A673 (cell line): ENCODE measurements around the gene TGFB1I1. TPM values are rescaled to one million over a fixed set of nuclear protein-coding genes. Genes with fewer than 3 reads are reported as not detected.
"Not testable (repeated sequence)": the region's sequence is repeated elsewhere in the genome, so short reads cannot be mapped to it uniquely, and the experiment has no call there.

Experiments used
- BruUV-seq: library from RNA; stranded (reverse); fragments of 400-500 nt; replicated peaks from 2 replicates; lab custom pipeline; 2021; lab: Mats Ljungman, UMichigan
- CTCF ChIA-PET: fragments of 300-600 bp; sonication (Branson Sonifier 250); formaldehyde crosslinking; loops from one replicate; lab custom pipeline; 2022; ENCODE audit warnings: antibody characterized with exemption; lab: Charles Lee
- POLR2A ChIA-PET: fragments of 300-600 bp; sonication (Branson Sonifier 250); formaldehyde crosslinking; loops from one replicate; lab custom pipeline; 2022; ENCODE audit warnings: antibody characterized with exemption; ENCODE audit not compliant: low non-redundant PET; lab: Charles Lee
- DNase-seq: peaks from one replicate; pipeline ENCODE4 v3.0.0-alpha.2; 2015; ENCODE audit warnings: low spot score
- H3K27ac ChIP-seq: fragments of 200-600 bp; sonication (generic); 2 replicates; pipeline ENCODE4 v1.5.1; 2016; ENCODE audit warnings: mixed run types, low read depth, mild to moderate bottlenecking, mixed read lengths, antibody characterized with exemption, low read length; ENCODE audit not compliant: poor library complexity, severe bottlenecking
- H3K27me3 ChIP-seq: fragments of 200-600 bp; sonication (generic); replicated peaks from 2 replicates; pipeline ENCODE4 v1.6.1; 2017; ENCODE audit warnings: mixed run types, low read depth, mild to moderate bottlenecking, mixed read lengths, antibody characterized with exemption, low read length; ENCODE audit not compliant: insufficient read depth, poor library complexity
- H3K36me3 ChIP-seq: fragments of 200-600 bp; sonication (generic); 2 replicates; pipeline ENCODE4 v1.6.1; 2016; ENCODE audit warnings: mixed run types, mild to moderate bottlenecking, mixed read lengths, antibody characterized with exemption, low read length; ENCODE audit not compliant: insufficient read depth, poor library complexity, severe bottlenecking
- H3K4me1 ChIP-seq: fragments of 200-600 bp; sonication (generic); 2 replicates; pipeline ENCODE4 v1.6.1; 2017; ENCODE audit warnings: mixed run types, mild to moderate bottlenecking, mixed read lengths, antibody characterized with exemption, low read length; ENCODE audit not compliant: insufficient read depth, poor library complexity, severe bottlenecking
- H3K4me3 ChIP-seq: fragments of 200-600 bp; sonication (generic); 2 replicates; pipeline ENCODE4 v1.5.1; 2016; ENCODE audit warnings: low read depth, mixed run types, mild to moderate bottlenecking, mixed read lengths, low read length; ENCODE audit not compliant: poor library complexity, severe bottlenecking
- H3K9me3 ChIP-seq: fragments of 200-600 bp; sonication (generic); 2 replicates; pipeline ENCODE4 v1.6.1; 2016; ENCODE audit warnings: mixed run types, low read depth, mild to moderate bottlenecking, mixed read lengths, antibody characterized with exemption, low read length; ENCODE audit not compliant: poor library complexity, severe bottlenecking
- EZH2 ChIP-seq: fragments of 200-600 bp; sonication (generic); IDR thresholded peaks from 2 replicates; pipeline ENCODE4 v1.6.1; 2017; ENCODE audit warnings: borderline replicate concordance, low read depth, mild to moderate bottlenecking, mixed read lengths, antibody characterized with exemption, low read length; ENCODE audit not compliant: poor library complexity, severe bottlenecking
- intact Hi-C: fragments of 100-400 bp; cut with micrococcal nuclease; formaldehyde crosslinking; loops from one replicate; pipeline ENCODE4 v1.10.0; 2022; ENCODE audit not compliant: unreplicated experiment
- total RNA-seq: library from RNA; stranded (reverse); gene quantifications from 2 replicates; pipeline ENCODE4 v1.2.3, GENCODE V29; 2021
- TF ChIP-seq, protein P1 (sequence below): fragments of 300-800, 200-600 bp; sonication (generic); conservative IDR thresholded peaks from 2 replicates; pipeline ENCODE4 v1.5.1; 2017; ENCODE audit warnings: low read depth, mild to moderate bottlenecking, antibody characterized with exemption, low read length, moderate library complexity, mixed read lengths

Gene TGFB1I1
- total RNA-seq, 1 experiment from 2014 or later, result 3.3 TPM

DNA sequence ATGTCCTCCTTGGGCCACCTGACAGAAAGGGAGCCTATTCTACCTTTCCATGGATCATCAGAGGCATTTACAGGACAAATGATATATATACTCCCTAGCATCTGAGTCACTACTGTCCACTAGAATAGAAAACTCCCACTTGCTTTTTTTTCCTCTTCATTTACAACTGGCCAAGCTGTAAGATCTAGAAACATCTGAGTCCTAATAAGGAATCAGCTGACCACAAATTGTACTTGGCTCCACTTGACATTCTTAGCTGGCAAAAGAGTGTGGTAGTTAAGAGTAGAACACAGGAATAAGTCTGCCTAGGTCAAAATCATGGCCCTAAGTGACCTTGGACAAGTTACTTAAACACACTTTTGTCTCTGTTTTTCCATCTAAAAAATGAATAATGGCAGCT, 31.0 kb downstream of the TGFB1I1 start:
- H3K9me3 ChIP-seq, result no peaks in the 10 kb centered on the region
- no peak overlapping the region for H3K27ac ChIP-seq
- TF ChIP-seq, protein P1, sequence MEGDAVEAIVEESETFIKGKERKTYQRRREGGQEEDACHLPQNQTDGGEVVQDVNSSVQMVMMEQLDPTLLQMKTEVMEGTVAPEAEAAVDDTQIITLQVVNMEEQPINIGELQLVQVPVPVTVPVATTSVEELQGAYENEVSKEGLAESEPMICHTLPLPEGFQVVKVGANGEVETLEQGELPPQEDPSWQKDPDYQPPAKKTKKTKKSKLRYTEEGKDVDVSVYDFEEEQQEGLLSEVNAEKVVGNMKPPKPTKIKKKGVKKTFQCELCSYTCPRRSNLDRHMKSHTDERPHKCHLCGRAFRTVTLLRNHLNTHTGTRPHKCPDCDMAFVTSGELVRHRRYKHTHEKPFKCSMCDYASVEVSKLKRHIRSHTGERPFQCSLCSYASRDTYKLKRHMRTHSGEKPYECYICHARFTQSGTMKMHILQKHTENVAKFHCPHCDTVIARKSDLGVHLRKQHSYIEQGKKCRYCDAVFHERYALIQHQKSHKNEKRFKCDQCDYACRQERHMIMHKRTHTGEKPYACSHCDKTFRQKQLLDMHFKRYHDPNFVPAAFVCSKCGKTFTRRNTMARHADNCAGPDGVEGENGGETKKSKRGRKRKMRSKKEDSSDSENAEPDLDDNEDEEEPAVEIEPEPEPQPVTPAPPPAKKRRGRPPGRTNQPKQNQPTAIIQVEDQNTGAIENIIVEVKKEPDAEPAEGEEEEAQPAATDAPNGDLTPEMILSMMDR, result no peak
- no peak for TF ChIP-seq EZH2
- peaks cover 19% of the 10 kb centered on the region for H3K36me3 ChIP-seq
- peaks cover 8% of the 10 kb centered on the region for H3K4me1 ChIP-seq
- CTCF ChIA-PET, result no interaction called here
- BruUV-seq, result no TSS peak
- POLR2A ChIA-PET, result no interaction called here
- no peaks in the 10 kb centered on the region for H3K27me3 ChIP-seq
- no peak for DNase-seq
- no peak overlapping the region for H3K4me3 ChIP-seq
- intact Hi-C loops, result no loop called here

DNA sequence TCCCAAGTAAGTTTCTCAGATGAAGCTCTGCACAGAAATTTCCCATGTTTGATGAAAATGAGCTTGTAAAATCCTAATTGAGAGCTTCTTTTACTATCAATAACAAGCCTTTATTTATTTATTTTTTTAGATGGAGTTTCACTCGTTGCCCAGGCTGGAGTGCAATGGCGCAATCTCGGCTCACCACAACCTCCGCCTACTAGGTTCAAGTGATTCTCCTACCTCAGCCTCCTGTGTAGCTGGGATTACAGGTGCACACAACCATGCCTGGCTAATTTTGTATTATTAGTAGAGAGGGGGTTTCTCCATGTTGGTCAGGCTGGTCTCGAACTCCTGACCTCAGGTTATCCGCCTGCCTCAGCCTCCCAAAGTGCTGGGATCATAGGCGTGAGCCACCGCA, 31.6 kb downstream of the TGFB1I1 start:
- peaks cover 19% of the 10 kb centered on the region for H3K36me3 ChIP-seq
- POLR2A ChIA-PET, result interaction anchor here (0.7 kb wide), 1 partner anchor 44 kb away, joined by 3 read pairs; no protein-coding TSS in a partner anchor
- H3K9me3 ChIP-seq, BruUV-seq, H3K27me3 ChIP-seq, H3K4me1 ChIP-seq, H3K4me3 ChIP-seq, H3K27ac ChIP-seq, intact Hi-C loops, DNase-seq, CTCF ChIA-PET: not testable (repeated sequence)

DNA sequence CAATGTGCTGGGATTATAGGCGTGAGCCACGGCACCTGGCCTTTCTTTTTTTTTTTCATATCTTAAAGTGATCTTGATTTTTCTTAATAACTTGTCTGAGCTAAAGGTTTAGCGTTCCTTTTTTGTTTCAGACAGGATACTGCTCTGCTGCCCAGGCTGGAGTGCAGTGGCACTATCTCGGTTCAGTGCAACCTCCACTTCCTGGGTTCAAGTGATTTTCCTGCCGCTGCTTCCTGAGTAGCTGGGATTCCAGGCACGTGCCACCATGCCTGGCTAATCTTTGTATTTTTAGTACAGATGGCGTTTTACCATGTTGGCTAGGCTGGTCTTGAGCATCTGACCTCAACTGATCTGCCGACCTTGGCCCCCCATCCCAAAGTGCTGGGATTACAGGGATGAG, 32.2 kb downstream of the TGFB1I1 start:
- intact Hi-C loops, result no loop called here
- no TSS peak for BruUV-seq
- POLR2A ChIA-PET, result interaction anchor here (0.7 kb wide), 1 partner anchor 44 kb away, joined by 3 read pairs; no protein-coding TSS in a partner anchor

More for the DNA sequence above, 32.2 kb downstream of the TGFB1I1 start:
- no peak for DNase-seq
- Histone ChIP-seq H3K9me3 (no peaks in the 10 kb centered on the region), H3K4me1 (peaks cover 9% of the 10 kb centered on the region), H3K36me3 (peaks cover 19% of the 10 kb centered on the region), H3K27ac (no peak overlapping the region), H3K27me3 (no peaks in the 10 kb centered on the region), H3K4me3 (no peak overlapping the region)
- TF ChIP-seq, protein P1, result no peak
- no peak for TF ChIP-seq EZH2
- CTCF ChIA-PET, result no interaction called here
